ENCODE data around the gene RFK. TPM values are rescaled to one million over a fixed set of nuclear protein-coding genes. Genes with fewer than 3 reads are reported as not detected.

The RFK gene
- polyA plus RNA-seq, 3 donors, result 26.1 to 34.7 (median 29.1) TPM

GRCh38 chr9:76341616-76342015, 52.6 kb downstream of the RFK start:
- no peak for DNase-seq (ENCODE audit: low read depth in 3 of 3, low spot score in 2 of 3)

DNA sequence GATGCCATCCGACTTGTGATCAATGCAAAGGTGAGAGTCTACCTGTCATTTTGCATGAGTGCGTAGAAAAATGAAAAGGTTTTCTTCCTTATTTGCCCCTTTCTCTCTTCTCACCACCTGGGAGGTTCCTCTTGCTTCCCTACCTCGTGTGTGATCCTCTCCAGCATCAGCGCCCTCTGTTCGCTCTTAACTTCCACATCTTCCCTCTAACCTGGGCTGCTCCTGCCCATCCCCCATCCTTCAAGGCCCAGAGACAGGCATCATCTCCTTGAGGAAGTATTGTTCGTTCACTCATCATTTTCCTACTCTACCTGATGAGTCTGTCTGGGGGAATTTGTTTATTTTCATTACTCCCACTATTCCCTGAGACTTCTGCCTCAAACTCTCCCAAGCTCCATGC, 55.8 kb downstream of the RFK start:
- DNase-seq (ENCODE audit: low read depth in 3 of 3, low spot score in 2 of 3), result no peak

GRCh38 chr9:76336027-76336426, 58.2 kb downstream of the RFK start:
- no peak for DNase-seq (ENCODE audit: low read depth in 3 of 3, low spot score in 2 of 3)

Other genes with a start within 250 kb of the RFK start
- 1 to 10 TPM; 4.0 to 5.4 (median 4.8) TPM for gene GCNT1, start 64.8 kb upstream of the RFK start, polyA plus RNA-seq (ENCODE audit: insufficient read length in 3 of 3)

Measured in right renal cortex interstitium (tissue), 3 donors.